Measurements from ENCODE around the gene KRTAP13-1. TPM values are rescaled to one million over a fixed set of nuclear protein-coding genes. Genes with fewer than 3 reads are reported as not detected.

The KRTAP13-1 gene
- total RNA-seq, 1 donor from 2014 or later = not detected

- Mint-ChIP-seq H3K27me3 (ENCODE audit: insufficient read depth, low read depth) (no peaks in the 10 kb centered on the region), H3K27ac (no peak overlapping the region), H3K36me3 (no peaks in the 10 kb centered on the region), H3K4me1 (peaks cover 15% of the 10 kb centered on the region), H3K4me3 (no peak overlapping the region), H3K9me3 (peaks cover 7% of the 10 kb centered on the region)
- H3K9ac ChIP-seq = no peak overlapping the region
- no peaks in the 10 kb centered on the region for H3K27me3 ChIP-seq
- H3K4me3 ChIP-seq = no peak overlapping the region
- peak; percentile 76 for DNase-seq (ENCODE audit: low spot score)
- H3F3A ChIP-seq (ENCODE audit: low read depth) = peaks cover 18% of the 10 kb centered on the region
- no peaks in the 10 kb centered on the region for H4K20me1 ChIP-seq (ENCODE audit: low read depth)
- peaks cover 15% of the 10 kb centered on the region for H3K4me1 ChIP-seq
- H3K79me2 ChIP-seq (ENCODE audit: low read depth) = no peaks in the 10 kb centered on the region
- peaks cover 4% of the 10 kb centered on the region for H3K36me3 ChIP-seq
- peak overlapping the region; percentile 48 for H3K4me2 ChIP-seq
- TF ChIP-seq EZH2 (IDR thresholded peaks at IDR 0.05) = no peak
- TF ChIP-seq, protein P1, sequence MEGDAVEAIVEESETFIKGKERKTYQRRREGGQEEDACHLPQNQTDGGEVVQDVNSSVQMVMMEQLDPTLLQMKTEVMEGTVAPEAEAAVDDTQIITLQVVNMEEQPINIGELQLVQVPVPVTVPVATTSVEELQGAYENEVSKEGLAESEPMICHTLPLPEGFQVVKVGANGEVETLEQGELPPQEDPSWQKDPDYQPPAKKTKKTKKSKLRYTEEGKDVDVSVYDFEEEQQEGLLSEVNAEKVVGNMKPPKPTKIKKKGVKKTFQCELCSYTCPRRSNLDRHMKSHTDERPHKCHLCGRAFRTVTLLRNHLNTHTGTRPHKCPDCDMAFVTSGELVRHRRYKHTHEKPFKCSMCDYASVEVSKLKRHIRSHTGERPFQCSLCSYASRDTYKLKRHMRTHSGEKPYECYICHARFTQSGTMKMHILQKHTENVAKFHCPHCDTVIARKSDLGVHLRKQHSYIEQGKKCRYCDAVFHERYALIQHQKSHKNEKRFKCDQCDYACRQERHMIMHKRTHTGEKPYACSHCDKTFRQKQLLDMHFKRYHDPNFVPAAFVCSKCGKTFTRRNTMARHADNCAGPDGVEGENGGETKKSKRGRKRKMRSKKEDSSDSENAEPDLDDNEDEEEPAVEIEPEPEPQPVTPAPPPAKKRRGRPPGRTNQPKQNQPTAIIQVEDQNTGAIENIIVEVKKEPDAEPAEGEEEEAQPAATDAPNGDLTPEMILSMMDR (IDR thresholded peaks at IDR 0.05) = no peak
- no peak for TF ChIP-seq EZH2phosphoT487 (IDR thresholded peaks at IDR 0.05)
- peak overlapping the region; percentile 8 for H2AFZ ChIP-seq (replicated peaks)
- H3K27ac ChIP-seq = peak overlapping the region; percentile 87
- H3K9me3 ChIP-seq (ENCODE audit: low read depth) = no peaks in the 10 kb centered on the region
Measured at GRCh38 chr21:30426731-30427130, 30.9 kb downstream of the KRTAP13-1 start.

DNA sequence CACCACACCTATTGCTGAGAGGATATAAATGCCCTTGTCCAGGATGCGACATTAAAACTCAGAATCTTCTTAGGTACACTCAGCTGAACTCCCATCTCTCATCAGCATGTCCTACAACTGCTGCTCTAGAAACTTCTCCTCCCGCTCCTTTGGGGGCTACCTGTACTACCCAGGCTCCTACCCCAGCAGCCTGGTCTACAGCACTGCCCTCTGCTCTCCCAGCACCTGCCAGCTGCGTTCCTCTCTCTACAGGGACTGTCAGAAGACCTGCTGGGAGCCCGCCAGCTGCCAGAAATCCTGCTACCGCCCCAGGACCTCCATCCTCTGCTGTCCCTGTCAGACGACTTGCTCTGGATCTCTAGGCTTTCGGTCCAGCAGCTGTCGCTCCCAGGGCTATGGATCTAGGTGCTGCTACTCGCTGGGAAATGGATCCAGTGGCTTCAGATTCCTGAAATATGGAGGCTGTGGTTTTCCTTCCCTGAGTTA is 34.4 kb downstream of the KRTAP13-1 start, which contains the start of gene KRTAP13-4:
KRTAP13-4 (plus strand) TSS at position 51 of the 486 bp plus-strand sequence; CDS start at position 107, 56 bp downstream.
- no peaks in the 10 kb centered on the region for H4K20me1 ChIP-seq (ENCODE audit: low read depth)
- Mint-ChIP-seq H3K9me3 (no peaks in the 10 kb centered on the region), H3K4me1 (peaks cover 15% of the 10 kb centered on the region), H3K27me3 (ENCODE audit: insufficient read depth, low read depth) (no peaks in the 10 kb centered on the region), H3K27ac (no peak within 1 kb of the TSS), H3K36me3 (no peaks in the 10 kb centered on the region), H3K4me3 (no peak within 1 kb of the TSS)
- H3K36me3 ChIP-seq = peaks cover 4% of the 10 kb centered on the region
- TF ChIP-seq, protein P1 (IDR thresholded peaks at IDR 0.05) = no peak
- no peak for TF ChIP-seq EZH2phosphoT487 (IDR thresholded peaks at IDR 0.05)
- TF ChIP-seq EZH2 (IDR thresholded peaks at IDR 0.05) = no peak
- H3K27me3 ChIP-seq = no peaks in the 10 kb centered on the region
- H3K4me1 ChIP-seq = peaks cover 15% of the 10 kb centered on the region
- no peak within 1 kb of the TSS for H3K27ac ChIP-seq
- no peak within 1 kb of the TSS for H3K4me2 ChIP-seq
- H3K4me3 ChIP-seq = no peak within 1 kb of the TSS
- H3K79me2 ChIP-seq (ENCODE audit: low read depth) = no peaks in the 10 kb centered on the region
- no peak within 1 kb of the TSS for H3K9ac ChIP-seq
- DNase-seq (ENCODE audit: low spot score) = no peak
- H3F3A ChIP-seq (ENCODE audit: low read depth) = peaks cover 18% of the 10 kb centered on the region
- H3K9me3 ChIP-seq (ENCODE audit: low read depth) = no peaks in the 10 kb centered on the region
- no peak within 1 kb of the TSS for H2AFZ ChIP-seq (replicated peaks)

- Histone ChIP-seq H3K79me2 (ENCODE audit: low read depth) (no peaks in the 10 kb centered on the region), H2AFZ (replicated peaks) (peak overlapping the region; percentile 46), H4K20me1 (ENCODE audit: low read depth) (no peaks in the 10 kb centered on the region), H3K4me3 (no peak overlapping the region), H3F3A (ENCODE audit: low read depth) (no peaks in the 10 kb centered on the region), H3K27me3 (no peaks in the 10 kb centered on the region), H3K4me2 (no peak overlapping the region), H3K9me3 (ENCODE audit: low read depth) (no peaks in the 10 kb centered on the region), H3K9ac (no peak overlapping the region), H3K36me3 (no peaks in the 10 kb centered on the region), H3K4me1 (no peaks in the 10 kb centered on the region), H3K27ac (no peak overlapping the region)
- TF ChIP-seq, protein P1 (IDR thresholded peaks at IDR 0.05) = peak; percentile 70
- TF ChIP-seq EZH2 (IDR thresholded peaks at IDR 0.05) = no peak
- no peaks in the 10 kb centered on the region for H3K36me3 Mint-ChIP-seq
- peak; percentile 56 for DNase-seq (ENCODE audit: low spot score)
- H3K27ac Mint-ChIP-seq = no peak overlapping the region
- no peaks in the 10 kb centered on the region for H3K4me1 Mint-ChIP-seq
- no peaks in the 10 kb centered on the region for H3K9me3 Mint-ChIP-seq
- H3K4me3 Mint-ChIP-seq = no peak overlapping the region
- H3K27me3 Mint-ChIP-seq (ENCODE audit: insufficient read depth, low read depth) = no peaks in the 10 kb centered on the region
Measured at GRCh38 chr21:30434033-30434631, 38.3 kb downstream of the KRTAP13-1 start.

All from neural progenitor cell (in vitro differentiated cells).